Measurements from ENCODE around the gene SLC25A13. TPM values are rescaled to one million over a fixed set of nuclear protein-coding genes. Genes with fewer than 3 reads are reported as not detected.

The SLC25A13 gene
- total RNA-seq, 1 experiment from 2014 or later: 102 TPM

- Mint-ChIP-seq H3K4me3 (ENCODE audit: unreplicated experiment) (no peak overlapping the region), H3K27ac (ENCODE audit: unreplicated experiment) (no peak overlapping the region), H3K4me1 (ENCODE audit: low read depth, unreplicated experiment) (peaks cover 6% of the 10 kb centered on the region), H3K36me3 (ENCODE audit: insufficient read depth, unreplicated experiment) (peaks cover 49% of the 10 kb centered on the region), H3K27me3 (ENCODE audit: insufficient read depth, unreplicated experiment) (no peaks in the 10 kb centered on the region), H3K9me3 (ENCODE audit: unreplicated experiment) (no peaks in the 10 kb centered on the region)
- Histone ChIP-seq H3K4me3 (ENCODE audit: low read depth, low read length) (no peak overlapping the region), H3K27me3 (replicated peaks; ENCODE audit: control insufficient read depth, insufficient read depth, low read length) (no peaks in the 10 kb centered on the region), H3K9me3 (no peaks in the 10 kb centered on the region), H3K4me1 (no peaks in the 10 kb centered on the region), H3K36me3 (ENCODE audit: control insufficient read depth, insufficient read depth, low read length) (peaks cover 3% of the 10 kb centered on the region)
- TF ChIP-seq CTCF (IDR thresholded peaks at IDR 0.05; ENCODE audit: insufficient read depth in 1 of 2, low read depth in 1 of 2, low read length in 1 of 2, severe bottlenecking in 1 of 2, unreplicated experiment in 1 of 2): no peak
- intact Hi-C loops (cut with micrococcal nuclease; ENCODE audit: unreplicated experiment): no loop called here
- ChIA-PET CTCF (no interaction called here), POLR2A (no interaction called here)
- BruUV-seq (replicated peaks): TSS peak; percentile 26
- DNase-seq: no peak
Measured at GRCh38 chr7:96233084-96233483, 88.8 kb downstream of the SLC25A13 start.

- CTCF ChIA-PET: no interaction called here
- H3K9me3 ChIP-seq: no peaks in the 10 kb centered on the region
- intact Hi-C loops (cut with micrococcal nuclease; ENCODE audit: unreplicated experiment): no loop called here
- no TSS peak for BruUV-seq (replicated peaks)
- TF ChIP-seq CTCF (IDR thresholded peaks at IDR 0.05; ENCODE audit: insufficient read depth in 1 of 2, low read depth in 1 of 2, low read length in 1 of 2, severe bottlenecking in 1 of 2, unreplicated experiment in 1 of 2): no peak
- no peak overlapping the region for H3K4me3 ChIP-seq (ENCODE audit: low read depth, low read length)
- no peak overlapping the region for H3K4me3 Mint-ChIP-seq (ENCODE audit: unreplicated experiment)
- H3K36me3 Mint-ChIP-seq (ENCODE audit: insufficient read depth, unreplicated experiment): peaks cover 36% of the 10 kb centered on the region
- H3K27me3 Mint-ChIP-seq (ENCODE audit: insufficient read depth, unreplicated experiment): no peaks in the 10 kb centered on the region
- no peaks in the 10 kb centered on the region for H3K9me3 Mint-ChIP-seq (ENCODE audit: unreplicated experiment)
- H3K4me1 ChIP-seq: no peaks in the 10 kb centered on the region
- no peaks in the 10 kb centered on the region for H3K27me3 ChIP-seq (replicated peaks; ENCODE audit: control insufficient read depth, insufficient read depth, low read length)
- no peaks in the 10 kb centered on the region for H3K4me1 Mint-ChIP-seq (ENCODE audit: low read depth, unreplicated experiment)
- POLR2A ChIA-PET: no interaction called here
- DNase-seq: no peak
- peaks cover 2% of the 10 kb centered on the region for H3K36me3 ChIP-seq (ENCODE audit: control insufficient read depth, insufficient read depth, low read length)
- no peak overlapping the region for H3K27ac Mint-ChIP-seq (ENCODE audit: unreplicated experiment)
Measured at GRCh38 chr7:96228760-96229159, 93.1 kb downstream of the SLC25A13 start.

- Histone ChIP-seq H3K4me1 (no peaks in the 10 kb centered on the region), H3K9me3 (no peaks in the 10 kb centered on the region), H3K4me3 (ENCODE audit: low read depth, low read length) (no peak overlapping the region), H3K36me3 (ENCODE audit: control insufficient read depth, insufficient read depth, low read length) (peaks cover 1% of the 10 kb centered on the region), H3K27me3 (replicated peaks; ENCODE audit: control insufficient read depth, insufficient read depth, low read length) (no peaks in the 10 kb centered on the region)
- Mint-ChIP-seq H3K4me1 (ENCODE audit: low read depth, unreplicated experiment) (peaks cover 9% of the 10 kb centered on the region), H3K27me3 (ENCODE audit: insufficient read depth, unreplicated experiment) (no peaks in the 10 kb centered on the region), H3K9me3 (ENCODE audit: unreplicated experiment) (no peaks in the 10 kb centered on the region), H3K27ac (ENCODE audit: unreplicated experiment) (peak overlapping the region; percentile 21), H3K4me3 (ENCODE audit: unreplicated experiment) (no peak overlapping the region), H3K36me3 (ENCODE audit: insufficient read depth, unreplicated experiment) (peaks cover 23% of the 10 kb centered on the region)
- DNase-seq: no peak
- intact Hi-C loops (cut with micrococcal nuclease; ENCODE audit: unreplicated experiment): loop anchor here (2.0 kb wide), 1 partner anchor 96 kb away; no protein-coding TSS in a partner anchor
- TF ChIP-seq CTCF (IDR thresholded peaks at IDR 0.05; ENCODE audit: insufficient read depth in 1 of 2, low read depth in 1 of 2, low read length in 1 of 2, severe bottlenecking in 1 of 2, unreplicated experiment in 1 of 2): no peak
- no TSS peak for BruUV-seq (replicated peaks)
- ChIA-PET POLR2A (no interaction called here), CTCF (no interaction called here)
Measured at GRCh38 chr7:96225251-96225650, 96.6 kb downstream of the SLC25A13 start.

All from Caco-2 (cell line).